C4-2B (cell line): ENCODE measurements around the gene SLC24A1.

ENCODE experiments used
- CTCF ChIP-seq: fragments of 450-650 bp; conservative IDR thresholded peaks from 2 replicates; pipeline ENCODE4 v1.5.1; 2017; ENCODE audit warnings: mild to moderate bottlenecking
- ZFX ChIP-seq: fragments of 450-650 bp; IDR thresholded peaks from 2 replicates; pipeline ENCODE4 v1.6.1; 2017

- TF ChIP-seq CTCF (no peak), ZFX (no peak)
Observed at GRCh38 chr15:65619626-65620290, 2.0 kb upstream of the SLC24A1 start.
